SK-N-SH treated with all-trans-retinoic acid at 6 μM for 48 hours (cell line): ENCODE measurements around the gene OLFM1.

Source experiments
- CSDC2 ChIP-seq: fragments of 250-450 bp; sonication (Bioruptor Pico); IDR thresholded peaks from 2 replicates; pipeline ENCODE4 v1.5.0; 2020; ENCODE audit warnings: mild to moderate bottlenecking, moderate library complexity
- ESRRG ChIP-seq: fragments of 250-450 bp; sonication (Bioruptor Pico); IDR thresholded peaks from 2 replicates; pipeline ENCODE4 v1.6.1; 2021; ENCODE audit warnings: mild to moderate bottlenecking
- ISL1 ChIP-seq: fragments of 250-450 bp; sonication (Bioruptor Pico); IDR thresholded peaks from 2 replicates; pipeline ENCODE4 v2.1.2; 2022; ENCODE audit warnings: mild to moderate bottlenecking, moderate library complexity
- OSR1 ChIP-seq: fragments of 250-450 bp; sonication (Bioruptor Pico); IDR thresholded peaks from 2 replicates; pipeline ENCODE4 v1.8.0; 2022; ENCODE audit warnings: moderate library complexity, mild to moderate bottlenecking, inconsistent platforms
- PATZ1 ChIP-seq: fragments of 250-450 bp; sonication (Bioruptor Pico); IDR thresholded peaks from 2 replicates; pipeline ENCODE4 v1.8.0; 2020; ENCODE audit warnings: mild to moderate bottlenecking, moderate library complexity, borderline replicate concordance
- PPARA ChIP-seq: fragments of 250-450 bp; sonication (Bioruptor Pico); IDR thresholded peaks from 2 replicates; pipeline ENCODE4 v1.5.0; 2020; ENCODE audit warnings: mild to moderate bottlenecking, borderline replicate concordance
- TOX ChIP-seq: fragments of 250-450 bp; sonication (Bioruptor Pico); IDR thresholded peaks from 2 replicates; pipeline ENCODE4 v1.8.0; 2021; ENCODE audit warnings: mild to moderate bottlenecking, moderate library complexity, borderline replicate concordance
- ZFP30 ChIP-seq: fragments of 450-650 bp; formaldehyde crosslinking; IDR thresholded peaks from 2 replicates; pipeline ENCODE4 v1.5.0; 2022; ENCODE audit warnings: mild to moderate bottlenecking, moderate library complexity
- ZNF8 ChIP-seq: fragments of 450-650 bp; formaldehyde crosslinking; IDR thresholded peaks from 2 replicates; pipeline ENCODE4 v1.5.0; 2020; ENCODE audit warnings: mild to moderate bottlenecking, moderate library complexity

DNA sequence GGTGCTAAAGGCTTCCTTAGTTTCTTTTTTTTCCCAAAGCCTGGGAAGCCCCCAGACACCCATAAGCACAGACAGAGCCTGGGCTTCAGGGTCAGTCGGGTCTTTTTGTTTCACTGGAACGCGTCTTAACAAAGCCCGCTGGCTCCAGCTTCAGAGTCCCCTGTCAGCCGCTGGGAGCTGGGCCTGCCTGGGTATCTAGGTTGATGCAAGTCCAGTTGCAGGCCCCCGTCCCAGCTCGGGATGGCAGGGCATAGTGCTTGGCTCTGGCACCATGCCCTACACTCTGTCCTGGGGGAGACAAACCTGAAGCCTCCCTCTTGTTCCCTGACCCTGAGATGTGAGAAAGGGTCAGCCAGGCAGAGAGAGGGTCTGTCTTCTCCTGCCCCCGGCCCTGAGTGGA lies 14.5 kb downstream of the OLFM1 start:
- TF ChIP-seq ZNF8 (no peak), ESRRG (CRISPR knock-in tag) (no peak), PPARA (no peak), PATZ1 (CRISPR knock-in tag) (no peak), CSDC2 (CRISPR knock-in tag) (no peak), ISL1 (CRISPR knock-in tag) (no peak), ZFP30 (CRISPR knock-in tag) (no peak), OSR1 (CRISPR knock-in tag) (no peak), TOX (no peak)
